ENCODE data around the gene RND3.

RND3 gene

GRCh38 chr2:150445398-150445797, 42.1 kb downstream of the RND3 start:
- no peaks in the 10 kb centered on the region for H3K36me3 ChIP-seq (ENCODE audit: control insufficient read depth, insufficient read depth, low read length)

GRCh38 chr2:150442484-150442883, 45.0 kb downstream of the RND3 start:
- H3K9me3 ChIP-seq (ENCODE audit: control insufficient read depth, low read length): no peaks in the 10 kb centered on the region
- H3K27me3 ChIP-seq (replicated peaks; ENCODE audit: control insufficient read depth, insufficient read depth, low read length, poor library complexity, severe bottlenecking): no peaks in the 10 kb centered on the region
- no peak overlapping the region for H3K27ac ChIP-seq (ENCODE audit: insufficient read depth, low read length, poor library complexity, severe bottlenecking)
- H3K36me3 ChIP-seq (ENCODE audit: control insufficient read depth, insufficient read depth, low read length): no peaks in the 10 kb centered on the region
- DNase-seq: no peak
- no peak overlapping the region for H3K4me3 ChIP-seq (ENCODE audit: insufficient read depth, low read depth, low read length, poor library complexity, severe bottlenecking)
- no peaks in the 10 kb centered on the region for H3K4me1 ChIP-seq (ENCODE audit: control insufficient read depth, insufficient read depth, low read length, poor library complexity, severe bottlenecking)

More at GRCh38 chr2:150445398-150445797, 42.1 kb downstream of the RND3 start:
- Histone ChIP-seq H3K4me1 (ENCODE audit: control insufficient read depth, insufficient read depth, low read length, poor library complexity, severe bottlenecking) (no peaks in the 10 kb centered on the region), H3K27ac (ENCODE audit: insufficient read depth, low read length, poor library complexity, severe bottlenecking) (no peak overlapping the region), H3K4me3 (ENCODE audit: insufficient read depth, low read depth, low read length, poor library complexity, severe bottlenecking) (no peak overlapping the region), H3K9me3 (ENCODE audit: control insufficient read depth, low read length) (no peaks in the 10 kb centered on the region), H3K27me3 (replicated peaks; ENCODE audit: control insufficient read depth, insufficient read depth, low read length, poor library complexity, severe bottlenecking) (no peaks in the 10 kb centered on the region)
- no peak for DNase-seq

GRCh38 chr2:150441784-150442183, 45.7 kb downstream of the RND3 start:
- Histone ChIP-seq H3K27ac (ENCODE audit: insufficient read depth, low read length, poor library complexity, severe bottlenecking) (no peak overlapping the region), H3K36me3 (ENCODE audit: control insufficient read depth, insufficient read depth, low read length) (no peaks in the 10 kb centered on the region), H3K4me1 (ENCODE audit: control insufficient read depth, insufficient read depth, low read length, poor library complexity, severe bottlenecking) (no peaks in the 10 kb centered on the region), H3K9me3 (ENCODE audit: control insufficient read depth, low read length) (no peaks in the 10 kb centered on the region), H3K27me3 (replicated peaks; ENCODE audit: control insufficient read depth, insufficient read depth, low read length, poor library complexity, severe bottlenecking) (no peaks in the 10 kb centered on the region), H3K4me3 (ENCODE audit: insufficient read depth, low read depth, low read length, poor library complexity, severe bottlenecking) (no peak overlapping the region)
- no peak for DNase-seq

- H3K27ac ChIP-seq (ENCODE audit: insufficient read depth, low read length, poor library complexity, severe bottlenecking): no peak overlapping the region
- no peaks in the 10 kb centered on the region for H3K27me3 ChIP-seq (replicated peaks; ENCODE audit: control insufficient read depth, insufficient read depth, low read length, poor library complexity, severe bottlenecking)
- H3K36me3 ChIP-seq (ENCODE audit: control insufficient read depth, insufficient read depth, low read length): no peaks in the 10 kb centered on the region
- no peaks in the 10 kb centered on the region for H3K9me3 ChIP-seq (ENCODE audit: control insufficient read depth, low read length)
- no peaks in the 10 kb centered on the region for H3K4me1 ChIP-seq (ENCODE audit: control insufficient read depth, insufficient read depth, low read length, poor library complexity, severe bottlenecking)
- no peak overlapping the region for H3K4me3 ChIP-seq (ENCODE audit: insufficient read depth, low read depth, low read length, poor library complexity, severe bottlenecking)
- no peak for DNase-seq
Measured at GRCh38 chr2:150441226-150441625, 46.2 kb downstream of the RND3 start.

GRCh38 chr2:150438654-150439053, 48.8 kb downstream of the RND3 start:
- H3K36me3 ChIP-seq (ENCODE audit: control insufficient read depth, insufficient read depth, low read length): no peaks in the 10 kb centered on the region
- H3K27me3 ChIP-seq (replicated peaks; ENCODE audit: control insufficient read depth, insufficient read depth, low read length, poor library complexity, severe bottlenecking): no peaks in the 10 kb centered on the region
- H3K9me3 ChIP-seq (ENCODE audit: control insufficient read depth, low read length): no peaks in the 10 kb centered on the region
- no peak overlapping the region for H3K27ac ChIP-seq (ENCODE audit: insufficient read depth, low read length, poor library complexity, severe bottlenecking)
- DNase-seq: no peak
- no peaks in the 10 kb centered on the region for H3K4me1 ChIP-seq (ENCODE audit: control insufficient read depth, insufficient read depth, low read length, poor library complexity, severe bottlenecking)
- H3K4me3 ChIP-seq (ENCODE audit: insufficient read depth, low read depth, low read length, poor library complexity, severe bottlenecking): no peak overlapping the region

GRCh38 chr2:150438041-150438440, 49.4 kb downstream of the RND3 start:
- no peaks in the 10 kb centered on the region for H3K27me3 ChIP-seq (replicated peaks; ENCODE audit: control insufficient read depth, insufficient read depth, low read length, poor library complexity, severe bottlenecking)
- no peak overlapping the region for H3K27ac ChIP-seq (ENCODE audit: insufficient read depth, low read length, poor library complexity, severe bottlenecking)
- H3K4me1 ChIP-seq (ENCODE audit: control insufficient read depth, insufficient read depth, low read length, poor library complexity, severe bottlenecking): no peaks in the 10 kb centered on the region
- DNase-seq: no peak
- H3K36me3 ChIP-seq (ENCODE audit: control insufficient read depth, insufficient read depth, low read length): no peaks in the 10 kb centered on the region
- no peaks in the 10 kb centered on the region for H3K9me3 ChIP-seq (ENCODE audit: control insufficient read depth, low read length)
- H3K4me3 ChIP-seq (ENCODE audit: insufficient read depth, low read depth, low read length, poor library complexity, severe bottlenecking): no peak overlapping the region

GRCh38 chr2:150432312-150432625, 55.2 kb downstream of the RND3 start:
- Histone ChIP-seq H3K4me1 (ENCODE audit: control insufficient read depth, insufficient read depth, low read length, poor library complexity, severe bottlenecking) (no peaks in the 10 kb centered on the region), H3K27ac (ENCODE audit: insufficient read depth, low read length, poor library complexity, severe bottlenecking) (no peak overlapping the region), H3K4me3 (ENCODE audit: insufficient read depth, low read depth, low read length, poor library complexity, severe bottlenecking) (no peak overlapping the region), H3K36me3 (ENCODE audit: control insufficient read depth, insufficient read depth, low read length) (no peaks in the 10 kb centered on the region), H3K9me3 (ENCODE audit: control insufficient read depth, low read length) (no peaks in the 10 kb centered on the region), H3K27me3 (replicated peaks; ENCODE audit: control insufficient read depth, insufficient read depth, low read length, poor library complexity, severe bottlenecking) (no peaks in the 10 kb centered on the region)
- DNase-seq: no peak

GRCh38 chr2:150431561-150432311, 55.7 kb downstream of the RND3 start:
- no peaks in the 10 kb centered on the region for H3K27me3 ChIP-seq (replicated peaks; ENCODE audit: control insufficient read depth, insufficient read depth, low read length, poor library complexity, severe bottlenecking)
- H3K27ac ChIP-seq (ENCODE audit: insufficient read depth, low read length, poor library complexity, severe bottlenecking): no peak overlapping the region
- H3K4me3 ChIP-seq (ENCODE audit: insufficient read depth, low read depth, low read length, poor library complexity, severe bottlenecking): no peak overlapping the region
- H3K4me1 ChIP-seq (ENCODE audit: control insufficient read depth, insufficient read depth, low read length, poor library complexity, severe bottlenecking): no peaks in the 10 kb centered on the region
- DNase-seq: no peak
- no peaks in the 10 kb centered on the region for H3K36me3 ChIP-seq (ENCODE audit: control insufficient read depth, insufficient read depth, low read length)
- no peaks in the 10 kb centered on the region for H3K9me3 ChIP-seq (ENCODE audit: control insufficient read depth, low read length)

- Histone ChIP-seq H3K4me3 (ENCODE audit: insufficient read depth, low read depth, low read length, poor library complexity, severe bottlenecking) (no peak overlapping the region), H3K4me1 (ENCODE audit: control insufficient read depth, insufficient read depth, low read length, poor library complexity, severe bottlenecking) (no peaks in the 10 kb centered on the region)
Measured at GRCh38 chr2:150429384-150429961, 58.0 kb downstream of the RND3 start.

GRCh38 chr2:150428641-150429040, 58.8 kb downstream of the RND3 start:
- H3K36me3 ChIP-seq (ENCODE audit: control insufficient read depth, insufficient read depth, low read length): no peaks in the 10 kb centered on the region
- no peaks in the 10 kb centered on the region for H3K9me3 ChIP-seq (ENCODE audit: control insufficient read depth, low read length)
- no peak overlapping the region for H3K27ac ChIP-seq (ENCODE audit: insufficient read depth, low read length, poor library complexity, severe bottlenecking)
- H3K4me3 ChIP-seq (ENCODE audit: insufficient read depth, low read depth, low read length, poor library complexity, severe bottlenecking): no peak overlapping the region
- DNase-seq: no peak
- H3K27me3 ChIP-seq (replicated peaks; ENCODE audit: control insufficient read depth, insufficient read depth, low read length, poor library complexity, severe bottlenecking): no peaks in the 10 kb centered on the region
- H3K4me1 ChIP-seq (ENCODE audit: control insufficient read depth, insufficient read depth, low read length, poor library complexity, severe bottlenecking): no peaks in the 10 kb centered on the region

More at GRCh38 chr2:150429384-150429961, 58.0 kb downstream of the RND3 start:
- no peaks in the 10 kb centered on the region for H3K9me3 ChIP-seq (ENCODE audit: control insufficient read depth, low read length)
- no peak overlapping the region for H3K27ac ChIP-seq (ENCODE audit: insufficient read depth, low read length, poor library complexity, severe bottlenecking)
- no peak for DNase-seq
- H3K36me3 ChIP-seq (ENCODE audit: control insufficient read depth, insufficient read depth, low read length): no peaks in the 10 kb centered on the region
- no peaks in the 10 kb centered on the region for H3K27me3 ChIP-seq (replicated peaks; ENCODE audit: control insufficient read depth, insufficient read depth, low read length, poor library complexity, severe bottlenecking)
